SK-N-SH (cell line): ENCODE results near the gene NHLRC2. TPM values are rescaled to one million over a fixed set of nuclear protein-coding genes. Genes with fewer than 3 reads are reported as not detected.

Experiments used
- CTCF ChIA-PET: fragments of 300-600, 350-600 bp; formaldehyde crosslinking; extraction: SDS; loops from one replicate; lab custom pipeline; 2021; lab: Yijun Ruan, JAX
- POLR2A ChIA-PET: fragments of 350-600 bp; sonication (Branson Sonifier 250); formaldehyde crosslinking; extraction: SDS; loops from one replicate; lab custom pipeline; 2020; ENCODE audit warnings: antibody characterized with exemption, inconsistent platforms; lab: Yijun Ruan, JAX
- DNase-seq: peaks from one replicate; pipeline ENCODE4 v3.0.0; 2012
- H2AFZ ChIP-seq: fragments of 200-600 bp; sonication (generic); 2 replicates; pipeline ENCODE4 v1.8.1; 2016; ENCODE audit warnings: antibody characterized with exemption, mild to moderate bottlenecking, low read depth
- H3F3A ChIP-seq: fragments of 200-600 bp; sonication (generic); replicated peaks from 2 replicates; pipeline ENCODE3; 2016; ENCODE audit warnings: antibody characterized with exemption, mild to moderate bottlenecking; ENCODE audit not compliant: insufficient read depth
- H3K27ac ChIP-seq, 2 experiments: fragments of 200-500 bp in 1 of 2; fragments of 200-600 bp in 1 of 2; sonication (Bioruptor generic) in 1 of 2; sonication (generic), shearing (Covaris generic) in 1 of 2; 2 replicates each; pipeline versions ENCODE4 v1.5.1 to v1.6.1; 2014 to 2016; ENCODE audit warnings: low read depth in 2 of 2, inconsistent platforms in 1 of 2, low read length in 1 of 2, mild to moderate bottlenecking in 1 of 2, mixed read lengths in 1 of 2
- H3K27me3 ChIP-seq: fragments of 200-600 bp; sonication (generic), shearing (Covaris generic); 2 replicates; pipeline ENCODE4 v1.6.1; 2016; ENCODE audit warnings: mixed run types; ENCODE audit not compliant: insufficient read depth
- H3K36me3 ChIP-seq, 2 experiments: fragments of 200-500 bp in 1 of 2; fragments of 200-600 bp in 1 of 2; sonication (Bioruptor generic) in 1 of 2; sonication (generic) in 1 of 2; replicated peaks in 1 of 2; 2 replicates each; pipeline versions ENCODE3 to v1.5.1; 2014 to 2016; ENCODE audit warnings: low read length in 1 of 2, mild to moderate bottlenecking in 1 of 2; ENCODE audit not compliant: insufficient read depth in 2 of 2, control insufficient read depth in 1 of 2
- H3K4me1 ChIP-seq, 2 experiments: fragments of 200-500 bp in 1 of 2; fragments of 200-600 bp in 1 of 2; sonication (Bioruptor generic) in 1 of 2; sonication (generic), shearing (Covaris generic) in 1 of 2; 2 replicates each; pipeline versions ENCODE4 v1.5.1 to v1.6.1; 2014 to 2016; ENCODE audit warnings: low read depth in 1 of 2, low read length in 1 of 2, mixed run types in 1 of 2; ENCODE audit not compliant: insufficient read depth in 2 of 2, control insufficient read depth in 1 of 2
- H3K4me2 ChIP-seq: fragments of 200-600 bp; sonication (generic), shearing (Covaris generic); 2 replicates; pipeline ENCODE4 v1.6.1; 2017; ENCODE audit warnings: mixed run types
- H3K4me3 ChIP-seq, 2 experiments: fragments of 200-500 bp in 1 of 2; fragments of 200-600 bp in 1 of 2; sonication (Bioruptor generic) in 1 of 2; sonication (generic), shearing (Covaris generic) in 1 of 2; 2 replicates each; pipeline versions ENCODE4 v1.5.1 to v1.8.1; 2014 to 2016; ENCODE audit warnings: low read depth in 2 of 2, inconsistent platforms in 1 of 2, low read length in 1 of 2, mild to moderate bottlenecking in 1 of 2, mixed read lengths in 1 of 2, moderate library complexity in 1 of 2
- H3K79me2 ChIP-seq: fragments of 200-600 bp; sonication (generic); 2 replicates; pipeline ENCODE4 v1.8.1; 2017; ENCODE audit warnings: mild to moderate bottlenecking; ENCODE audit not compliant: insufficient read depth
- H3K9ac ChIP-seq: fragments of 200-600 bp; sonication (generic); 2 replicates; pipeline ENCODE4 v1.6.1; 2017; ENCODE audit warnings: mixed run types
- H3K9me2 ChIP-seq: fragments of 200-600 bp; sonication (generic); 2 replicates; pipeline ENCODE4 v1.6.1; 2017; ENCODE audit warnings: mixed run types
- H3K9me3 ChIP-seq: fragments of 200-600 bp; sonication (generic); 2 replicates; pipeline ENCODE4 v1.6.1; 2017; ENCODE audit warnings: mixed run types, mild to moderate bottlenecking, moderate library complexity
- H4K20me1 ChIP-seq: fragments of 200-600 bp; sonication (generic); 2 replicates; pipeline ENCODE4 v1.6.1; 2017; ENCODE audit warnings: mild to moderate bottlenecking, mixed run types; ENCODE audit not compliant: insufficient read depth
- CTCF ChIP-seq: fragments of 200-600 bp; sonication (generic); IDR thresholded peaks from 2 replicates; pipeline ENCODE4 v1.6.1; 2017; ENCODE audit warnings: antibody characterized with exemption, mild to moderate bottlenecking, moderate library complexity
- EZH2phosphoT487 ChIP-seq: fragments of 200-600 bp; sonication (generic); IDR thresholded peaks from 2 replicates; pipeline ENCODE4 v1.6.1; 2017; ENCODE audit warnings: low read depth, mixed run types, mild to moderate bottlenecking, antibody characterized with exemption, moderate library complexity, borderline replicate concordance
- FOSL2 ChIP-seq: IDR thresholded peaks from 2 replicates; pipeline ENCODE4 v1.4.0; 2012; ENCODE audit warnings: low read depth, mild to moderate bottlenecking, moderate library complexity, borderline replicate concordance
- FOXJ3 ChIP-seq: sonication (generic); formaldehyde crosslinking; IDR thresholded peaks from 2 replicates; pipeline ENCODE4 v1.5.1; 2020; ENCODE audit warnings: mild to moderate bottlenecking, missing genetic modification reagents
- GABPA ChIP-seq: IDR thresholded peaks from 2 replicates; pipeline ENCODE4 v1.4.0; 2012; ENCODE audit warnings: low read depth, mild to moderate bottlenecking
- NFIC ChIP-seq: IDR thresholded peaks from 2 replicates; pipeline ENCODE4 v1.4.0; 2012; ENCODE audit warnings: borderline replicate concordance
- NRF1 ChIP-seq: IDR thresholded peaks from 2 replicates; pipeline ENCODE4 v1.6.1; 2012; ENCODE audit warnings: low read depth, mild to moderate bottlenecking, low read length
- PBX3 ChIP-seq: IDR thresholded peaks from 2 replicates; pipeline ENCODE4; 2012
- POLR2AphosphoS5 ChIP-seq: IDR thresholded peaks from 2 replicates; pipeline ENCODE4 v1.6.1; 2012; ENCODE audit warnings: low read depth, low read length
- RAD21 ChIP-seq: IDR thresholded peaks from 2 replicates; pipeline ENCODE4 v1.6.1; 2012; ENCODE audit warnings: mild to moderate bottlenecking, low read length
- RFX5 ChIP-seq: IDR thresholded peaks from 2 replicates; pipeline ENCODE4 v1.6.1; 2012; ENCODE audit warnings: mild to moderate bottlenecking, improper control_type of control experiment, low read length
- RXRA ChIP-seq: IDR thresholded peaks from 2 replicates; pipeline ENCODE4 v1.4.0; 2012; ENCODE audit warnings: low read depth, mild to moderate bottlenecking, borderline replicate concordance
- TAF1 ChIP-seq: IDR thresholded peaks from 2 replicates; pipeline ENCODE4 v1.6.1; 2012; ENCODE audit warnings: low read depth, mild to moderate bottlenecking, low read length, moderate library complexity, borderline replicate concordance
- WGBS: methylation state at CpG from one replicate; pipeline ENCODE4 v1.1.6; 2017; ENCODE audit warnings: low lambda C conversion rate; 5-methylcytosine and 5-hydroxymethylcytosine counted together
- polyA plus RNA-seq, 3 experiments: library from polyadenylated mRNA; depleted of rRNA; stranded (reverse); fragments of >200 nt; gene quantifications; 2 replicates each; pipeline ENCODE4 v1.2.3, GENCODE V29; 2012
- TF ChIP-seq, protein P1 (sequence below): IDR thresholded peaks from 2 replicates; pipeline ENCODE4 v1.6.1; 2012; ENCODE audit warnings: mild to moderate bottlenecking, low read depth, low read length, moderate library complexity

Gene NHLRC2
- polyA plus RNA-seq, 1 of the 3 experiments (the other 2 are of a cell fraction): 2.8 TPM

- TF ChIP-seq TAF1: no peak
Measured at GRCh38 chr10:113890769-113891168, 36.3 kb downstream of the NHLRC2 start (continued).

GRCh38 chr10:113891476-113891875 lies 37.0 kb downstream of the NHLRC2 start:
- Histone ChIP-seq H3K4me3 (no peak overlapping the region), H3K4me2 (no peak overlapping the region), H3K9ac (no peak overlapping the region), H2AFZ (no peak overlapping the region), H3K9me3 (no peaks in the 10 kb centered on the region), H3K27ac (no peak overlapping the region), H3F3A (peaks cover 3% of the 10 kb centered on the region), H3K36me3 (peaks cover 12 to 23% of the 10 kb centered on the region in 2 experiments), H3K4me1 (peaks cover 0 to 8% of the 10 kb centered on the region in 2 experiments; a peak in 1 of 4 replicates), H3K27me3 (no peaks in the 10 kb centered on the region), H3K79me2 (no peaks in the 10 kb centered on the region), H4K20me1 (no peaks in the 10 kb centered on the region), H3K9me2 (no peaks in the 10 kb centered on the region)
- POLR2A ChIA-PET: no interaction called here
- no peak for DNase-seq
- 74% methylated on average over 3 of the region's 3 CpGs for WGBS
- CTCF ChIA-PET: interaction anchor here (0.7 to 1.7 kb wide), 2 partner anchors 24 to 92 kb away, joined by 3 to 4 read pairs; no protein-coding TSS in a partner anchor
- TF ChIP-seq RXRA (no peak), NRF1 (no peak), EZH2phosphoT487 (no peak), RFX5 (no peak), POLR2AphosphoS5 (no peak), FOSL2 (no peak), GABPA (no peak), NFIC (no peak), TAF1 (no peak), FOXJ3 (CRISPR knock-in tag) (no peak), CTCF (no peak), RAD21 (no peak), PBX3 (no peak)
- TF ChIP-seq, protein P1, sequence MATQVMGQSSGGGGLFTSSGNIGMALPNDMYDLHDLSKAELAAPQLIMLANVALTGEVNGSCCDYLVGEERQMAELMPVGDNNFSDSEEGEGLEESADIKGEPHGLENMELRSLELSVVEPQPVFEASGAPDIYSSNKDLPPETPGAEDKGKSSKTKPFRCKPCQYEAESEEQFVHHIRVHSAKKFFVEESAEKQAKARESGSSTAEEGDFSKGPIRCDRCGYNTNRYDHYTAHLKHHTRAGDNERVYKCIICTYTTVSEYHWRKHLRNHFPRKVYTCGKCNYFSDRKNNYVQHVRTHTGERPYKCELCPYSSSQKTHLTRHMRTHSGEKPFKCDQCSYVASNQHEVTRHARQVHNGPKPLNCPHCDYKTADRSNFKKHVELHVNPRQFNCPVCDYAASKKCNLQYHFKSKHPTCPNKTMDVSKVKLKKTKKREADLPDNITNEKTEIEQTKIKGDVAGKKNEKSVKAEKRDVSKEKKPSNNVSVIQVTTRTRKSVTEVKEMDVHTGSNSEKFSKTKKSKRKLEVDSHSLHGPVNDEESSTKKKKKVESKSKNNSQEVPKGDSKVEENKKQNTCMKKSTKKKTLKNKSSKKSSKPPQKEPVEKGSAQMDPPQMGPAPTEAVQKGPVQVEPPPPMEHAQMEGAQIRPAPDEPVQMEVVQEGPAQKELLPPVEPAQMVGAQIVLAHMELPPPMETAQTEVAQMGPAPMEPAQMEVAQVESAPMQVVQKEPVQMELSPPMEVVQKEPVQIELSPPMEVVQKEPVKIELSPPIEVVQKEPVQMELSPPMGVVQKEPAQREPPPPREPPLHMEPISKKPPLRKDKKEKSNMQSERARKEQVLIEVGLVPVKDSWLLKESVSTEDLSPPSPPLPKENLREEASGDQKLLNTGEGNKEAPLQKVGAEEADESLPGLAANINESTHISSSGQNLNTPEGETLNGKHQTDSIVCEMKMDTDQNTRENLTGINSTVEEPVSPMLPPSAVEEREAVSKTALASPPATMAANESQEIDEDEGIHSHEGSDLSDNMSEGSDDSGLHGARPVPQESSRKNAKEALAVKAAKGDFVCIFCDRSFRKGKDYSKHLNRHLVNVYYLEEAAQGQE: no peak
